Smooth muscle cell (in vitro differentiated cells): ENCODE measurements around the gene HERC6. TPM values are rescaled to one million over a fixed set of nuclear protein-coding genes. Genes with fewer than 3 reads are reported as not detected.
A peak's percentile ranks its signal among the peaks of the same experiment; 100 is the strongest.

Source experiments
- DNase-seq: peaks from one replicate; lab custom pipeline; 2025; ENCODE audit not compliant: unreplicated experiment; lab: John Stamatoyannopoulos, UW
- H2AFZ ChIP-seq: fragments of 200-600 bp; sonication (generic); 2 replicates; pipeline ENCODE4 v1.6.0; 2016; ENCODE audit warnings: antibody characterized with exemption, low read depth, mild to moderate bottlenecking
- H3F3A ChIP-seq: fragments of 200-600 bp; sonication (generic); 2 replicates; pipeline ENCODE4 v1.6.0; 2017; ENCODE audit warnings: antibody characterized with exemption, low read depth
- H3K27ac ChIP-seq: fragments of 200-600 bp; sonication (generic); 2 replicates; pipeline ENCODE4 v1.5.1; 2016; ENCODE audit warnings: low read depth, mild to moderate bottlenecking
- H3K27me3 ChIP-seq: fragments of 200-600 bp; sonication (generic); 2 replicates; pipeline ENCODE4 v1.6.1; 2016; ENCODE audit warnings: low read depth, mild to moderate bottlenecking
- H3K36me3 ChIP-seq: fragments of 200-600 bp; sonication (generic); 2 replicates; pipeline ENCODE4 v1.5.1; 2016; ENCODE audit warnings: low read depth
- H3K4me1 ChIP-seq: fragments of 200-600 bp; sonication (generic); 2 replicates; pipeline ENCODE4 v1.5.1; 2016; ENCODE audit warnings: low read depth
- H3K4me2 ChIP-seq: fragments of 200-600 bp; sonication (generic); 2 replicates; pipeline ENCODE4 v1.6.0; 2016; ENCODE audit warnings: mild to moderate bottlenecking
- H3K4me3 ChIP-seq: fragments of 200-600 bp; sonication (generic); 2 replicates; pipeline ENCODE4 v1.5.1; 2016; ENCODE audit warnings: mild to moderate bottlenecking
- H3K79me2 ChIP-seq: fragments of 200-600 bp; sonication (generic); 2 replicates; pipeline ENCODE4 v1.6.0; 2016; ENCODE audit warnings: low read depth, mild to moderate bottlenecking
- H3K9ac ChIP-seq: fragments of 200-600 bp; sonication (generic); 2 replicates; pipeline ENCODE4 v1.6.0; 2016; ENCODE audit warnings: low read depth
- H3K9me3 ChIP-seq: fragments of 200-600 bp; sonication (generic); replicated peaks from 2 replicates; pipeline ENCODE4 v1.5.1; 2016; ENCODE audit warnings: low read depth
- H4K20me1 ChIP-seq: fragments of 200-600 bp; sonication (generic); 2 replicates; pipeline ENCODE4 v1.6.0; 2016; ENCODE audit warnings: low read depth
- CTCF ChIP-seq: fragments of 200-600 bp; sonication (generic); IDR thresholded peaks from 2 replicates; pipeline ENCODE4 v1.5.1; 2017; ENCODE audit warnings: borderline replicate concordance, mild to moderate bottlenecking, antibody characterized with exemption; ENCODE audit not compliant: insufficient read depth, poor library complexity, severe bottlenecking
- WGBS: methylation state at CpG from one replicate; pipeline ENCODE4 v1.1.7; 2016; ENCODE audit warnings: low lambda C conversion rate; 5-methylcytosine and 5-hydroxymethylcytosine counted together
- polyA plus RNA-seq: library from polyadenylated mRNA; unstranded; fragments of >200 nt; fragmentation: Nextera tagmentation; extraction: Ambion mirVana; gene quantifications from 2 replicates; pipeline ENCODE4 v1.2.1, GENCODE V29; 2016
- total RNA-seq: library from RNA; depleted of rRNA; stranded (reverse); fragments of >200 nt; gene quantifications from 2 replicates; pipeline ENCODE4 v1.2.3, GENCODE V29; 2014

HERC6 gene
- total and polyA plus RNA-seq, 2 experiments from 2014 or later = 0.39 to 0.45 TPM

- Histone ChIP-seq H3K9ac (no peak overlapping the region), H3K4me2 (no peak overlapping the region), H3K27ac (no peak overlapping the region), H3K4me1 (no peaks in the 10 kb centered on the region), H2AFZ (peak overlapping the region; percentile 49), H3K4me3 (no peak overlapping the region), H3K79me2 (no peaks in the 10 kb centered on the region), H3K36me3 (no peaks in the 10 kb centered on the region), H3K9me3 (no peaks in the 10 kb centered on the region), H3F3A (no peaks in the 10 kb centered on the region), H3K27me3 (peaks cover under 1% of the 10 kb centered on the region), H4K20me1 (no peaks in the 10 kb centered on the region)
- DNase-seq = no peak
- TF ChIP-seq CTCF = no peak
- 68% methylated on average over 1 of the region's 1 CpG for WGBS
Observed at GRCh38 chr4:88382621-88383020, 4.0 kb downstream of the HERC6 start.

- Histone ChIP-seq H3K27me3 (no peaks in the 10 kb centered on the region), H3K4me1 (no peaks in the 10 kb centered on the region), H3K9ac (no peak overlapping the region), H3K79me2 (no peaks in the 10 kb centered on the region), H3F3A (no peaks in the 10 kb centered on the region), H2AFZ (no peak overlapping the region), H3K4me2 (no peak overlapping the region), H3K4me3 (no peak overlapping the region), H3K27ac (no peak overlapping the region), H3K36me3 (no peaks in the 10 kb centered on the region), H3K9me3 (no peaks in the 10 kb centered on the region), H4K20me1 (no peaks in the 10 kb centered on the region)
- no peak for TF ChIP-seq CTCF
- DNase-seq = no peak
- WGBS = 96% methylated on average over 2 of the region's 2 CpGs
Observed at GRCh38 chr4:88390128-88390527, 11.5 kb downstream of the HERC6 start.

GRCh38 chr4:88391703-88392102 is 13.1 kb downstream of the HERC6 start:
- Histone ChIP-seq H3K4me1 (no peaks in the 10 kb centered on the region), H3K9me3 (no peaks in the 10 kb centered on the region), H3K9ac (no peak overlapping the region), H3K4me3 (no peak overlapping the region), H3K27me3 (no peaks in the 10 kb centered on the region), H2AFZ (no peak overlapping the region), H3K36me3 (no peaks in the 10 kb centered on the region), H3K79me2 (no peaks in the 10 kb centered on the region), H3F3A (no peaks in the 10 kb centered on the region), H3K27ac (no peak overlapping the region), H3K4me2 (no peak overlapping the region), H4K20me1 (no peaks in the 10 kb centered on the region)
- WGBS = 76% methylated on average over 1 of the region's 1 CpG
- no peak for DNase-seq
- TF ChIP-seq CTCF = no peak

GRCh38 chr4:88396681-88397080 is 18.0 kb downstream of the HERC6 start:
- no peaks in the 10 kb centered on the region for H3K9me3 ChIP-seq
- no peak overlapping the region for H3K4me2 ChIP-seq
- H3K27ac ChIP-seq = no peak overlapping the region
- no peak for DNase-seq
- no peaks in the 10 kb centered on the region for H3F3A ChIP-seq
- H3K36me3 ChIP-seq = no peaks in the 10 kb centered on the region
- WGBS = 96% methylated on average over 2 of the region's 2 CpGs
- no peaks in the 10 kb centered on the region for H3K27me3 ChIP-seq
- no peak overlapping the region for H3K9ac ChIP-seq
- no peaks in the 10 kb centered on the region for H3K79me2 ChIP-seq
- H4K20me1 ChIP-seq = no peaks in the 10 kb centered on the region
- H3K4me1 ChIP-seq = no peaks in the 10 kb centered on the region
- H2AFZ ChIP-seq = no peak overlapping the region
- no peak for TF ChIP-seq CTCF
- no peak overlapping the region for H3K4me3 ChIP-seq
